T-helper 1 cell (primary cell): Measurements from ENCODE around the gene CXorf58.
"Not testable (repeated sequence)": the region's sequence is repeated elsewhere in the genome, so short reads cannot be mapped to it uniquely, and the experiment has no call there.

Experiments used
- DNase-seq, 5 donors: peaks; one replicate each; pipeline ENCODE4 v3.0.0-alpha.2; 2012 to 2020

The CXorf58 gene

GRCh38 chrX:23954396-23954795 is 46.6 kb downstream of the CXorf58 start:
- DNase-seq = no peak

- no peak for DNase-seq
Measured at GRCh38 chrX:23959781-23960180, 52.0 kb downstream of the CXorf58 start.

GRCh38 chrX:23964191-23964590 is 56.4 kb downstream of the CXorf58 start:
- DNase-seq = no peak

GRCh38 chrX:23965630-23966029 is 57.8 kb downstream of the CXorf58 start:
- not testable (repeated sequence) for DNase-seq

- no peak for DNase-seq
Measured at GRCh38 chrX:23978491-23978890, 70.7 kb downstream of the CXorf58 start.

- DNase-seq = no peak
Measured at GRCh38 chrX:23980011-23980441, 72.2 kb downstream of the CXorf58 start.

- DNase-seq = no peak
Measured at GRCh38 chrX:23981222-23981621, 73.4 kb downstream of the CXorf58 start.

- no peak for DNase-seq
Measured at GRCh38 chrX:23981711-23982110, 73.9 kb downstream of the CXorf58 start.

GRCh38 chrX:23982891-23983290 is 75.1 kb downstream of the CXorf58 start:
- DNase-seq = no peak
